HEK293 (cell line): ENCODE measurements around the gene UTP25.

Experiments
- CTCF ChIP-seq: fragments of 450-650 bp; formaldehyde crosslinking; IDR thresholded peaks from 2 replicates; pipeline ENCODE4 v1.5.1; 2016; ENCODE audit warnings: missing biosample characterization, missing genetic modification characterization
- IKZF3 ChIP-seq: fragments of 450-650 bp; IDR thresholded peaks from 2 replicates; pipeline ENCODE4 v1.5.0; 2018; ENCODE audit warnings: missing biosample characterization, mild to moderate bottlenecking, missing genetic modification characterization, moderate library complexity
- INSM2 ChIP-seq: fragments of 450-650 bp; formaldehyde crosslinking; IDR thresholded peaks from 2 replicates; pipeline ENCODE4 v1.5.1; 2016; ENCODE audit warnings: missing biosample characterization, missing genetic modification characterization
- KLF9 ChIP-seq: fragments of 450-650 bp; formaldehyde crosslinking; IDR thresholded peaks from 2 replicates; pipeline ENCODE4 v1.5.1; 2016; ENCODE audit warnings: missing biosample characterization, missing genetic modification characterization, low read depth
- RBAK ChIP-seq: fragments of 450-650 bp; formaldehyde crosslinking; IDR thresholded peaks from 2 replicates; pipeline ENCODE4 v1.5.1; 2016; ENCODE audit warnings: missing biosample characterization, missing genetic modification characterization
- ZBTB10 ChIP-seq: fragments of 450-650 bp; formaldehyde crosslinking; IDR thresholded peaks from 2 replicates; pipeline ENCODE4 v1.5.1; 2016; ENCODE audit warnings: missing biosample characterization, missing genetic modification characterization
- ZBTB6 ChIP-seq: fragments of 450-650 bp; formaldehyde crosslinking; IDR thresholded peaks from 2 replicates; pipeline ENCODE4 v1.5.1; 2017; ENCODE audit warnings: missing biosample characterization, missing genetic modification characterization
- ZNF10 ChIP-seq: fragments of 450-650 bp; formaldehyde crosslinking; IDR thresholded peaks from 2 replicates; pipeline ENCODE4 v1.5.1; 2017; ENCODE audit warnings: missing biosample characterization, missing genetic modification characterization
- ZNF112 ChIP-seq: fragments of 450-650 bp; formaldehyde crosslinking; IDR thresholded peaks from 2 replicates; pipeline ENCODE4 v1.5.0; 2017; ENCODE audit warnings: missing biosample characterization, missing genetic modification characterization
- ZNF133 ChIP-seq: fragments of 450-650 bp; formaldehyde crosslinking; IDR thresholded peaks from 2 replicates; pipeline ENCODE4 v1.5.1; 2016; ENCODE audit warnings: missing biosample characterization, missing genetic modification characterization
- ZNF146 ChIP-seq: fragments of 450-650 bp; formaldehyde crosslinking; IDR thresholded peaks from 2 replicates; pipeline ENCODE4 v1.5.1; 2016; ENCODE audit warnings: missing biosample characterization, missing genetic modification characterization
- ZNF169 ChIP-seq: fragments of 450-650 bp; formaldehyde crosslinking; IDR thresholded peaks from 2 replicates; pipeline ENCODE4 v1.5.1; 2016; ENCODE audit warnings: missing biosample characterization, missing genetic modification characterization
- ZNF221 ChIP-seq: fragments of 450-650 bp; formaldehyde crosslinking; IDR thresholded peaks from 2 replicates; pipeline ENCODE4 v1.5.1; 2017; ENCODE audit warnings: missing biosample characterization, missing genetic modification characterization, borderline replicate concordance
- ZNF23 ChIP-seq: fragments of 450-650 bp; formaldehyde crosslinking; IDR thresholded peaks from 2 replicates; pipeline ENCODE4 v1.5.1; 2016; ENCODE audit warnings: missing biosample characterization, missing genetic modification characterization, borderline replicate concordance
- ZNF280D ChIP-seq: fragments of 450-650 bp; formaldehyde crosslinking; IDR thresholded peaks from 2 replicates; pipeline ENCODE4 v1.5.1; 2016; ENCODE audit warnings: missing biosample characterization, missing genetic modification characterization
- ZNF292 ChIP-seq: fragments of 450-650 bp; formaldehyde crosslinking; IDR thresholded peaks from 2 replicates; pipeline ENCODE4 v1.5.1; 2016; ENCODE audit warnings: low read depth, missing biosample characterization, missing genetic modification characterization, borderline replicate concordance
- ZNF335 ChIP-seq: fragments of 450-650 bp; formaldehyde crosslinking; conservative IDR thresholded peaks from 2 replicates; pipeline ENCODE4 v1.5.1; 2016; ENCODE audit warnings: missing biosample characterization, missing genetic modification characterization
- ZNF366 ChIP-seq: fragments of 450-650 bp; formaldehyde crosslinking; conservative IDR thresholded peaks from 2 replicates; pipeline ENCODE4 v1.5.1; 2016; ENCODE audit warnings: missing biosample characterization, missing genetic modification characterization
- ZNF37A ChIP-seq: fragments of 450-650 bp; IDR thresholded peaks from 2 replicates; pipeline ENCODE4 v1.5.1; 2018; ENCODE audit warnings: missing biosample characterization, missing genetic modification characterization
- ZNF488 ChIP-seq: fragments of 450-650 bp; formaldehyde crosslinking; IDR thresholded peaks from 2 replicates; pipeline ENCODE4 v1.5.1; 2016; ENCODE audit warnings: missing biosample characterization, missing genetic modification characterization
- ZNF623 ChIP-seq: fragments of 450-650 bp; formaldehyde crosslinking; IDR thresholded peaks from 2 replicates; pipeline ENCODE4 v1.5.1; 2016; ENCODE audit warnings: missing biosample characterization, missing genetic modification characterization
- ZNF639 ChIP-seq: fragments of 450-650 bp; formaldehyde crosslinking; IDR thresholded peaks from 2 replicates; pipeline ENCODE4 v1.5.1; 2016; ENCODE audit warnings: missing biosample characterization, missing genetic modification characterization
- ZNF660 ChIP-seq: fragments of 450-650 bp; IDR thresholded peaks from 2 replicates; pipeline ENCODE4 v1.5.1; 2018; ENCODE audit warnings: missing biosample characterization, mild to moderate bottlenecking, missing genetic modification characterization
- ZNF692 ChIP-seq: fragments of 450-650 bp; formaldehyde crosslinking; IDR thresholded peaks from 2 replicates; pipeline ENCODE4 v1.5.1; 2016; ENCODE audit warnings: missing biosample characterization, missing genetic modification characterization
- ZNF707 ChIP-seq: fragments of 450-650 bp; formaldehyde crosslinking; IDR thresholded peaks from 2 replicates; pipeline ENCODE4 v1.5.1; 2016; ENCODE audit warnings: missing biosample characterization, missing genetic modification characterization
- ZNF792 ChIP-seq: fragments of 450-650 bp; formaldehyde crosslinking; IDR thresholded peaks from 2 replicates; pipeline ENCODE4 v1.5.1; 2016; ENCODE audit warnings: missing biosample characterization, missing genetic modification characterization

UTP25 gene

GRCh38 chr1:209884665-209885117 lies 56.9 kb downstream of the UTP25 start (continued):
- TF ChIP-seq ZNF366 (tag by site-specific recombination) (peak; percentile 96), ZNF146 (tag by site-specific recombination) (no peak), ZNF37A (no peak), ZNF707 (tag by site-specific recombination) (no peak), ZNF23 (no peak), ZNF660 (tag by site-specific recombination) (peak; percentile 100), ZBTB6 (no peak), RBAK (tag by site-specific recombination) (no peak), INSM2 (tag by site-specific recombination) (peak; percentile 96), ZNF112 (no peak), ZNF10 (peak; percentile 84), ZNF280D (no peak), ZNF133 (tag by site-specific recombination) (no peak), ZNF335 (tag by site-specific recombination) (no peak; the same call in 1 of the 2 replicates), ZNF639 (tag by site-specific recombination) (peak; percentile 96), CTCF (tag by site-specific recombination) (no peak), ZNF292 (tag by site-specific recombination) (no peak), ZNF169 (tag by site-specific recombination) (no peak), IKZF3 (peak; percentile 60), ZNF792 (tag by site-specific recombination) (no peak), ZBTB10 (no peak), ZNF623 (tag by site-specific recombination) (peak; percentile 32; the same call in 1 of the 2 replicates), KLF9 (tag by site-specific recombination) (no peak), ZNF221 (tag by site-specific recombination) (no peak), ZNF692 (peak; percentile 81), ZNF488 (tag by site-specific recombination) (no peak)
